ENCODE data around the gene HOXC4.

HOXC4 gene

DNA sequence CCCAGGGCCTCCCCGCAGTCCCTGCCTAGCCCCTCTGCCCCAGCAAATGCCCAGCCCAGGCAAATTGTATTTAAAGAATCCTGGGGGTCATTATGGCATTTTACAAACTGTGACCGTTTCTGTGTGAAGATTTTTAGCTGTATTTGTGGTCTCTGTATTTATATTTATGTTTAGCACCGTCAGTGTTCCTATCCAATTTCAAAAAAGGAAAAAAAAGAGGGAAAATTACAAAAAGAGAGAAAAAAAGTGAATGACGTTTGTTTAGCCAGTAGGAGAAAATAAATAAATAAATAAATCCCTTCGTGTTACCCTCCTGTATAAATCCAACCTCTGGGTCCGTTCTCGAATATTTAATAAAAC lies 23.2 kb upstream of the HOXC4 start:
- no peak for TF ChIP-seq CTCF (IDR thresholded peaks at IDR 0.05)
- no peak overlapping the region for H2AFZ ChIP-seq
- peaks cover 31% of the 10 kb centered on the region for H3K27me3 ChIP-seq (ENCODE audit: control insufficient read depth, insufficient read depth, low read length)
- no peaks in the 10 kb centered on the region for H3K9me3 ChIP-seq (ENCODE audit: control insufficient read depth, low read length)
- no peak overlapping the region for H3K27ac ChIP-seq
- no peak overlapping the region for H3K9ac ChIP-seq
- no peaks in the 10 kb centered on the region for H3K79me2 ChIP-seq
- H3K4me3 ChIP-seq (ENCODE audit: low read depth, low read length): no peak overlapping the region
- no peaks in the 10 kb centered on the region for H3K4me1 ChIP-seq
- no peak overlapping the region for H3K4me2 ChIP-seq (ENCODE audit: low read length)
- H3K36me3 ChIP-seq (ENCODE audit: control insufficient read depth, insufficient read depth, low read length): no peaks in the 10 kb centered on the region

- H3K27me3 ChIP-seq (ENCODE audit: control insufficient read depth, insufficient read depth, low read length): peaks cover 31% of the 10 kb centered on the region
- no peaks in the 10 kb centered on the region for H3K4me1 ChIP-seq
- no peak overlapping the region for H3K4me3 ChIP-seq (ENCODE audit: low read depth, low read length)
- TF ChIP-seq CTCF (IDR thresholded peaks at IDR 0.05): no peak
- no peak overlapping the region for H3K9ac ChIP-seq
- no peaks in the 10 kb centered on the region for H3K9me3 ChIP-seq (ENCODE audit: control insufficient read depth, low read length)
- no peaks in the 10 kb centered on the region for H3K36me3 ChIP-seq (ENCODE audit: control insufficient read depth, insufficient read depth, low read length)
- no peaks in the 10 kb centered on the region for H3K79me2 ChIP-seq
- H3K27ac ChIP-seq: no peak overlapping the region
- H3K4me2 ChIP-seq (ENCODE audit: low read length): no peak overlapping the region
- H2AFZ ChIP-seq: no peak overlapping the region
Measured at GRCh38 chr12:54030889-54031471, 22.7 kb upstream of the HOXC4 start.

DNA sequence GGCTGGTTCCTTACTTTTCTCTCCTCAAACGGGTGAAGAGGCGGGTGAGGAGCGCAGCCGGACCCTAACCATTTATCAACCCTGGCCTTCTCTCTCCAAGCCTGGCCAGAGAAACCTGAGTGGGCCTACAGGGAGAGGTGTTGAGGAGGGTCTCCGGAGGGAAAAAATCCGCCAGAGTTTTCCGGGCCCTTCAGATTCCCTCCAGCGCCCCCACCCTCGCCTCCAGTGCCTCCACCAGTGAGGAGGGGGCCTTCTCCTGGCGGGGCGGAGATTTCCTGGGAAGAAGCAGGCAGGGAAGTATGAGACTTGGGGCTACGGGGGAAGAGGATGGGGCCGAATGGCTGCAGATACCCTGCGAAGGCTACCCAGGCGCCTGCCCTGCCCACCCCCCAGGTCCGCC lies 22.2 kb upstream of the HOXC4 start:
- H3K4me2 ChIP-seq (ENCODE audit: low read length): no peak overlapping the region
- TF ChIP-seq CTCF (IDR thresholded peaks at IDR 0.05): no peak
- no peaks in the 10 kb centered on the region for H3K9me3 ChIP-seq (ENCODE audit: control insufficient read depth, low read length)
- H3K36me3 ChIP-seq (ENCODE audit: control insufficient read depth, insufficient read depth, low read length): no peaks in the 10 kb centered on the region
- H3K4me3 ChIP-seq (ENCODE audit: low read depth, low read length): no peak overlapping the region
- no peak overlapping the region for H2AFZ ChIP-seq
- H3K27me3 ChIP-seq (ENCODE audit: control insufficient read depth, insufficient read depth, low read length): peaks cover 31% of the 10 kb centered on the region
- no peaks in the 10 kb centered on the region for H3K4me1 ChIP-seq
- H3K9ac ChIP-seq: no peak overlapping the region
- no peak overlapping the region for H3K27ac ChIP-seq
- H3K79me2 ChIP-seq: no peaks in the 10 kb centered on the region

- Histone ChIP-seq H3K27ac (no peak overlapping the region), H2AFZ (no peak overlapping the region), H3K79me2 (no peaks in the 10 kb centered on the region), H3K9ac (no peak overlapping the region), H3K4me1 (no peaks in the 10 kb centered on the region), H3K9me3 (ENCODE audit: control insufficient read depth, low read length) (no peaks in the 10 kb centered on the region), H3K36me3 (ENCODE audit: control insufficient read depth, insufficient read depth, low read length) (no peaks in the 10 kb centered on the region), H3K4me3 (ENCODE audit: low read depth, low read length) (no peak overlapping the region), H3K27me3 (ENCODE audit: control insufficient read depth, insufficient read depth, low read length) (peaks cover 27% of the 10 kb centered on the region), H3K4me2 (ENCODE audit: low read length) (no peak overlapping the region)
- no peak for TF ChIP-seq CTCF (IDR thresholded peaks at IDR 0.05)
Measured at GRCh38 chr12:54032086-54032619, 21.5 kb upstream of the HOXC4 start.

DNA sequence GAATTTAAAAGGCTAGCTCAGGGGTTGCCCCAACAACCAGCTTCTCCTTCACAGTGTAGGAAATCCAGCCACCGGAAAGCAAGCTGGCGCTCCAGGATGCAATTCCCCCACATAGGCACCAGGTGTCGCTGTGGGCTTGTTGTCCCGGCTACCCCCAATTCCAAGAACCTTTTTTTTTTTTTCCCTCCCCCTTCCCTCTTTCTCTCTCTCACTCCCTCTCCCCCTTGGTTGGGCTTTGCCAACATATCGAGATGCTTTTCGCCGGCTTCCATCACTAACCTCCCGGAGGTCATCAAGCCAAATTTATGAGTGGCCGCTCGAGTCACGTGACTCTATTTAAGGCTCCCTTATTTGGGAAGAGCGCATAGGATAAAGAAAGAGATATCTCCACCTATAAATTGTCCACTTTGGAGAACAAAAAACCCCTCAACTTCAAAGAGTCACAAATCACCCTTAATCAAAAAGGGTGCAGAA lies 21.0 kb upstream of the HOXC4 start, which contains the start of gene HOXC5:
Gene HOXC5, plus strand, starts transcription at position 424 of the 474 bp plus-strand sequence. CDS start 73 bp downstream, outside the sequence.
- Histone ChIP-seq H3K27ac (no peak within 1 kb of the TSS), H3K4me1 (no peaks in the 10 kb centered on the region), H3K4me2 (ENCODE audit: low read length) (no peak within 1 kb of the TSS), H3K9ac (no peak within 1 kb of the TSS), H3K9me3 (ENCODE audit: control insufficient read depth, low read length) (no peaks in the 10 kb centered on the region), H3K27me3 (ENCODE audit: control insufficient read depth, insufficient read depth, low read length) (peaks cover 22% of the 10 kb centered on the region), H3K36me3 (ENCODE audit: control insufficient read depth, insufficient read depth, low read length) (no peaks in the 10 kb centered on the region), H3K4me3 (ENCODE audit: low read depth, low read length) (no peak within 1 kb of the TSS), H2AFZ (no peak within 1 kb of the TSS), H3K79me2 (no peaks in the 10 kb centered on the region)
- peak; percentile 46 for TF ChIP-seq CTCF (IDR thresholded peaks at IDR 0.05)

Data from parathyroid adenoma (tissue), 2 donors.